ENCODE measurements around the gene PGLYRP2.
"Not testable (repeated sequence)": the region's sequence is repeated elsewhere in the genome, so short reads cannot be mapped to it uniquely, and the experiment has no call there.

PGLYRP2 gene

GRCh38 chr19:15487038-15487437 is 7.7 kb upstream of the PGLYRP2 start:
- DNase-seq, result no peak

GRCh38 chr19:15485768-15486167 is 6.5 kb upstream of the PGLYRP2 start:
- not testable (repeated sequence) for DNase-seq

GRCh38 chr19:15480996-15481395 is 1.7 kb upstream of the PGLYRP2 start:
- not testable (repeated sequence) for DNase-seq

- no peak for DNase-seq
Observed at GRCh38 chr19:15476325-15476724, 3.0 kb downstream of the PGLYRP2 start.

GRCh38 chr19:15475611-15476010 is 3.7 kb downstream of the PGLYRP2 start:
- no peak for DNase-seq

- no peak for DNase-seq
Observed at GRCh38 chr19:15475169-15475568, 4.1 kb downstream of the PGLYRP2 start.

GRCh38 chr19:15473821-15474220 is 5.5 kb downstream of the PGLYRP2 start:
- DNase-seq, result not testable (repeated sequence)

GRCh38 chr19:15471639-15472101 is 7.6 kb downstream of the PGLYRP2 start:
- DNase-seq, result peak; percentile 45

GRCh38 chr19:15469513-15470297 is 9.6 kb downstream of the PGLYRP2 start:
- DNase-seq, result peak; percentile 27

GRCh38 chr19:15468675-15469512 is 10.4 kb downstream of the PGLYRP2 start:
- no peak for DNase-seq

- DNase-seq, result no peak
Observed at GRCh38 chr19:15467734-15468214, 11.5 kb downstream of the PGLYRP2 start.

- DNase-seq, result no peak
Observed at GRCh38 chr19:15466851-15467733, 12.2 kb downstream of the PGLYRP2 start.

- DNase-seq, result no peak
Observed at GRCh38 chr19:15464394-15465385, 14.6 kb downstream of the PGLYRP2 start, which contains the start of gene RASAL3. Gene RASAL3, minus strand, starts transcription at chr19:15464544. Its CDS starts 186 bp downstream, at chr19:15464358.

- DNase-seq, result no peak
Observed at GRCh38 chr19:15463861-15464371, 15.4 kb downstream of the PGLYRP2 start.

GRCh38 chr19:15461694-15462093 is 17.6 kb downstream of the PGLYRP2 start:
- DNase-seq, result no peak

- no peak for DNase-seq
Observed at GRCh38 chr19:15457701-15458484, 21.4 kb downstream of the PGLYRP2 start.

- peak; percentile 68 for DNase-seq
Observed at GRCh38 chr19:15456871-15457700, 22.2 kb downstream of the PGLYRP2 start.

- DNase-seq, result no peak
Observed at GRCh38 chr19:15456441-15456840, 22.9 kb downstream of the PGLYRP2 start.

GRCh38 chr19:15455996-15456395 is 23.3 kb downstream of the PGLYRP2 start:
- no peak for DNase-seq

All from NCI-H82 (cell line).